Colonic mucosa (tissue), 4 donors: Measurements from ENCODE around the gene DDX46. TPM values are rescaled to one million over a fixed set of nuclear protein-coding genes. Genes with fewer than 3 reads are reported as not detected.

Experiments used
- DNase-seq: peaks from one replicate; pipeline ENCODE4 v3.0.0-alpha.2; 2020
- H3K27ac ChIP-seq: fragments of 200-600 bp; one replicate; pipeline ENCODE4 v1.8.0; 2021
- H3K27me3 ChIP-seq: fragments of 200-600 bp; one replicate; pipeline ENCODE4 v1.8.0; 2021
- H3K36me3 ChIP-seq: fragments of 200-600 bp; one replicate; pipeline ENCODE4 v1.8.0; 2021
- H3K4me1 ChIP-seq: fragments of 200-600 bp; one replicate; pipeline ENCODE4 v1.8.0; 2021; ENCODE audit warnings: mild to moderate bottlenecking
- H3K4me3 ChIP-seq: fragments of 200-600 bp; one replicate; pipeline ENCODE4 v1.8.0; 2021
- H3K9ac ChIP-seq, 2 donors: one replicate each; pipeline ENCODE4 v1.7.0; 2013; ENCODE audit warnings: control low read depth in 2 of 2, low read depth in 2 of 2, low read length in 2 of 2
- H3K9me3 ChIP-seq: fragments of 200-600 bp; one replicate; pipeline ENCODE4 v1.8.0; 2021
- CTCF ChIP-seq: fragments of 200-600 bp; IDR thresholded peaks from one replicate; pipeline ENCODE4 v1.8.0; 2022; ENCODE audit warnings: antibody characterized with exemption, mild to moderate bottlenecking
- intact Hi-C: fragments of 100-400 bp; cut with DNase I; formaldehyde crosslinking; loops from one replicate; pipeline ENCODE4 v1.14.1; 2022
- total RNA-seq, 2 donors: library from RNA; stranded (reverse); fragmentation: NEBNext Ultra II Directional in 1 of 2; extraction: Animal tissue kit (Norgen Biotek cat#: 25700) in 1 of 2; gene quantifications; one replicate each; pipeline ENCODE4 v1.2.1, GENCODE V29; 2021
- donor health status: healthy.
- donor health status: DM: no; HTN: no; CAD: no.
- donor health status: DM: no; HTN: no; CAD: no.

The DDX46 gene
- total RNA-seq, 2 donors from 2014 or later: 38.2 to 49.3 TPM

- DNase-seq: no peak
- TF ChIP-seq CTCF: no peak
- H3K36me3 ChIP-seq: peaks cover 15% of the 10 kb centered on the region
- H3K9me3 ChIP-seq: no peaks in the 10 kb centered on the region
- intact Hi-C loops: no loop called here
- H3K4me3 ChIP-seq: no peak overlapping the region
- H3K4me1 ChIP-seq: no peaks in the 10 kb centered on the region
- H3K9ac ChIP-seq: no peak overlapping the region
- H3K27ac ChIP-seq: no peak overlapping the region
- H3K27me3 ChIP-seq: no peaks in the 10 kb centered on the region
Observed at GRCh38 chr5:134772461-134773125, 14.0 kb downstream of the DDX46 start.

DNA sequence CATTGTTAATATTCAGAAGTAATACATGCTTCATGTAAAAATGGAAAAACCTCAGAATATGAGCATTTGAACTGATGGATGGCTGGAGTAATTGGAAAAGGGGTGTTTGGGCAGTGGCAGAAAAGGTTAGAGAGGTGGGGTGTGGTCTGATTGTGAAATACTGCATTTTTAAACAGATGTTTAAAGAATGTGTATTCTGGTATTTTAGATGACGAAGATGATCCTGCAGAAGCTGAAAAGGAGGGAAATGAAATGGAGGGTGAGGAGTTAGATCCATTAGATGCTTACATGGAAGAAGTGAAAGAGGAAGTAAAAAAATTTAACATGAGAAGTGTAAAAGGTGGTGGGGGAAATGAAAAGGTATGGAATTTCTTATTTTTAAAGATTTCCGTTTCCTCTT lies 18.8 kb downstream of the DDX46 start:
- no peak for DNase-seq
- Histone ChIP-seq H3K27ac (no peak overlapping the region), H3K4me3 (no peak overlapping the region), H3K27me3 (no peaks in the 10 kb centered on the region), H3K9me3 (no peaks in the 10 kb centered on the region), H3K4me1 (no peaks in the 10 kb centered on the region), H3K36me3 (peaks cover 10% of the 10 kb centered on the region), H3K9ac (no peak overlapping the region)
- TF ChIP-seq CTCF: no peak
- intact Hi-C loops: no loop called here

DNA sequence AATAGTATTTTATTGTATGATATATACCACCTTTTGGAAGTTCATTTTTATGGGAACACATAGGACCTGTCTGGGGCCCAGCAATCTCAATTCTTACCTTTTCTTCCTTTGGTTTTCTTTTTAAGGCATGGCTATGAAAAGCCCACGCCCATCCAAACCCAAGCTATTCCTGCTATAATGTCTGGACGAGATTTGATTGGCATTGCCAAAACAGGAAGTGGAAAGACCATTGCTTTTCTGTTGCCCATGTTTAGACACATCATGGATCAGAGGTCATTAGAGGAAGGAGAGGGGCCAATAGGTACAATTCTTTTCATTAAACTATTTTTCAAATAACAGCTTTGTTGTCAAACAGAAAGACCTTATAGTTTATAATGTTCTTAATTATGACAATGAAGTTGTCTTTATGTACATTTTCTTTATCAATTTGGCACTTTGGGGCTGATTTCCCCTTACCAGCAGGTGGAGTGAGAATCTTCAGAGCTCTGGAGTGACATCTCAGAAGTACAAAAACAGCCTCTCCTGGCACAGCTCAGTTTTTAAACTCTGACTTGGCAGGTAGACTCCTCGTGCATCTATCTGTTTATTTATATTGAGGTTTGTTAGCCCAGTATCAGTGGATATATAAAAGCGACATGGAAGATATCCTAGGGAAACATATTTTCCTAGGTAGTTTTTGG lies 25.8 kb downstream of the DDX46 start:
- Histone ChIP-seq H3K4me3 (no peak overlapping the region), H3K36me3 (no peaks in the 10 kb centered on the region), H3K27ac (no peak overlapping the region), H3K27me3 (no peaks in the 10 kb centered on the region), H3K9ac (no peak overlapping the region), H3K9me3 (no peaks in the 10 kb centered on the region), H3K4me1 (no peaks in the 10 kb centered on the region)
- intact Hi-C loops: no loop called here
- no peak for TF ChIP-seq CTCF
- no peak for DNase-seq

DNA sequence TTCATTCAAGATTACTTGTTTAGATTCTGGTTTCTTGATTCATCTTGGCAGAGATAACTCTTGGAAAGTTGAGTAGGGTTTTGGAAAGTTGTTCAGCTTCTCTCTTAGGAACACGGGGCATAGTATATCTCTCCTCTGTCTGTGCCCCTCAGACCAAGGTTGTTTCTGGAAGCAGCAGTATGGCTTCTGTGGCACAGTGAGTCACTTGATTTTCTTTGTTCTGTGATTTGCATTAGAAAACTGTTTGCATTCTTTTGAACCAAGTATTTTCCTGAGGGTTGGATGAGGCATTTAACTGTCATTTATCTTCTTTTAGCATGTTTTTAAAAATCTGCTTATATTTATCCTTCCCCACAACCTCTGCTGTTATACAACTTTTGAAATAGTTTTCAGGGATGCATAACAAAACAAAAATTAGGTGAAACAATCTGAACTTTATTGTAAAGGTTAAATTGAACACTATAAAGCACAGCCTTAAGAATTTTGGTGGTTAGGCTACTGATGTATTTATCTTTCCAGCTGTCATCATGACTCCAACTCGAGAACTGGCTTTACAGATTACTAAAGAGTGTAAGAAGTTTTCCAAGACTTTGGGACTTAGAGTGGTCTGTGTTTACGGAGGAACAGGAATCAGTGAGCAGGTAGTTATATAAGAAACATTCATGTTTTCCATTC lies 26.5 kb downstream of the DDX46 start:
- TF ChIP-seq CTCF: no peak
- intact Hi-C loops: no loop called here

DNA sequence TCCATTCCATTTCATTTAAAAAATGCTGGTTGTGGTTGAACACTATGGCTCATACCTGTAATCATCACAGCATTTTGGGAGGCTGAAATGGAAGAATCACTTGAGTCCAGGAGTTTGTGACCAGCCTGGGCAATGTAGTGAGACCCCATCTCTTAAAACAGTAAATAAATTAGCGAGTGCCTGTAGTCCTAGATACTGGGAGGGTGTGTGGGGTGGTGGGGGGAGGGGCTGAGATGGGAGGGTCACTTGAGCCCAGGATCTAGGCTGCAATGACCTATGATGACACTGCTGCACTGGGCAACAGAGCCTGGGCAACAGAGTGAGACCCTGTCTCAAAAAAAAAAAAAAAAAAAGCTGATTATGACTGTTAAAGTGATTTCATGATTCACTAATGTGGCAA lies 29.1 kb downstream of the DDX46 start:
- H3K9me3 ChIP-seq: no peaks in the 10 kb centered on the region
- H3K4me3 ChIP-seq: no peak overlapping the region
- no peak overlapping the region for H3K27ac ChIP-seq
- no peaks in the 10 kb centered on the region for H3K36me3 ChIP-seq
- no peak for TF ChIP-seq CTCF
- H3K4me1 ChIP-seq: no peaks in the 10 kb centered on the region
- DNase-seq: no peak
- H3K9ac ChIP-seq: no peak overlapping the region
- intact Hi-C loops: no loop called here
- H3K27me3 ChIP-seq: no peaks in the 10 kb centered on the region

More for the DNA sequence above, 26.5 kb downstream of the DDX46 start:
- H3K4me3 ChIP-seq: no peak overlapping the region
- no peak for DNase-seq
- H3K27me3 ChIP-seq: no peaks in the 10 kb centered on the region
- no peak overlapping the region for H3K27ac ChIP-seq
- H3K36me3 ChIP-seq: no peaks in the 10 kb centered on the region
- no peaks in the 10 kb centered on the region for H3K4me1 ChIP-seq
- no peak overlapping the region for H3K9ac ChIP-seq
- no peaks in the 10 kb centered on the region for H3K9me3 ChIP-seq
